GM19238 (cell line): ENCODE measurements around the gene ZFYVE28.

Experiments used
- DNase-seq: peaks from one replicate; pipeline ENCODE4 v3.0.0; 2011; ENCODE audit warnings: low spot score; ENCODE audit not compliant: insufficient read length

Gene ZFYVE28

GRCh38 chr4:2261110-2261852, 157.2 kb downstream of the ZFYVE28 start:
- DNase-seq = peak; percentile 62

GRCh38 chr4:2260344-2261109, 157.9 kb downstream of the ZFYVE28 start:
- DNase-seq = no peak

GRCh38 chr4:2259541-2260343, 158.7 kb downstream of the ZFYVE28 start:
- no peak for DNase-seq

GRCh38 chr4:2259036-2259540, 159.4 kb downstream of the ZFYVE28 start:
- no peak for DNase-seq

GRCh38 chr4:2258091-2259035, 160.1 kb downstream of the ZFYVE28 start:
- DNase-seq = no peak

GRCh38 chr4:2257361-2258081, 160.9 kb downstream of the ZFYVE28 start:
- DNase-seq = no peak

- no peak for DNase-seq
Observed at GRCh38 chr4:2256781-2257191, 161.7 kb downstream of the ZFYVE28 start.

- DNase-seq = no peak
Observed at GRCh38 chr4:2256156-2256731, 162.2 kb downstream of the ZFYVE28 start.

GRCh38 chr4:2255501-2256155, 162.8 kb downstream of the ZFYVE28 start:
- DNase-seq = no peak

- no peak for DNase-seq
Observed at GRCh38 chr4:2254665-2255500, 163.6 kb downstream of the ZFYVE28 start.

- DNase-seq = no peak
Observed at GRCh38 chr4:2253160-2254084, 165.0 kb downstream of the ZFYVE28 start.

GRCh38 chr4:2252530-2253091, 165.8 kb downstream of the ZFYVE28 start:
- DNase-seq = peak; percentile 3

- DNase-seq = peak; percentile 0
Observed at GRCh38 chr4:2251795-2252529, 166.5 kb downstream of the ZFYVE28 start.

- peak; percentile 1 for DNase-seq
Observed at GRCh38 chr4:2251073-2251794, 167.2 kb downstream of the ZFYVE28 start.

GRCh38 chr4:2250357-2251072, 167.9 kb downstream of the ZFYVE28 start:
- no peak for DNase-seq
